B cell (primary cell): ENCODE data around the gene KIF26B.

ENCODE experiments used
- CTCF ChIP-seq: fragments of 200-600 bp; IDR thresholded peaks from one replicate; pipeline ENCODE4 v1.8.0; 2022; ENCODE audit warnings: antibody characterized with exemption, mild to moderate bottlenecking
- EZH2 ChIP-seq: IDR thresholded peaks from 2 replicates; pipeline ENCODE4 v1.6.1; 2012; ENCODE audit warnings: borderline replicate concordance, low read depth, mild to moderate bottlenecking, moderate library complexity, low read length; ENCODE audit not compliant: insufficient read depth, poor library complexity, severe bottlenecking

DNA sequence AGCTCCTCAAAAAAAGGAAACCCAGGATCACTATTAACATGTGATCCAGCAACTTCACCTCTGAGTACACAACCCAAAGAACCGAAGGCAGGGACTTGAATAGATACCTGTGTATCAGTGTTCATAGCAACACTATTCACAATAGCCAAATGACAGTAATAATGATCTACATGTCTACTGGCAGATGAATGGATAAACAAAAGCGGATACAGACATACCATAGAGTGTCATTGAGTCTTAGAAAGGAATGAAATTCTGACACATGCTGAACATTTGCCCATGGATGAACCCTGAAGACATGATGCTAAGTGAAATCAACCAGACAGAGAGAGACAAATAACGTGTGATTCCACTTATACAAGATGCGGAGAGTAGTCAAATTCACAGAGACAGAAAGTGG is 564.2 kb downstream of the KIF26B start:
- no peak for TF ChIP-seq CTCF
- no peak for TF ChIP-seq EZH2
